Measurements from ENCODE around the gene HDAC5.

HDAC5 gene

GRCh38 chr17:44109312-44109630 lies 14.2 kb downstream of the HDAC5 start:
- Histone ChIP-seq H3K27me3 (ENCODE audit: insufficient read depth, low read depth, severe bottlenecking) (no peaks in the 10 kb centered on the region), H3K4me3 (ENCODE audit: low read depth, low read length) (no peak overlapping the region), H3K27ac (peak overlapping the region; percentile 79), H3K9me3 (ENCODE audit: severe bottlenecking) (no peaks in the 10 kb centered on the region), H3K36me3 (peaks cover 63% of the 10 kb centered on the region)
- TF ChIP-seq, protein P1, sequence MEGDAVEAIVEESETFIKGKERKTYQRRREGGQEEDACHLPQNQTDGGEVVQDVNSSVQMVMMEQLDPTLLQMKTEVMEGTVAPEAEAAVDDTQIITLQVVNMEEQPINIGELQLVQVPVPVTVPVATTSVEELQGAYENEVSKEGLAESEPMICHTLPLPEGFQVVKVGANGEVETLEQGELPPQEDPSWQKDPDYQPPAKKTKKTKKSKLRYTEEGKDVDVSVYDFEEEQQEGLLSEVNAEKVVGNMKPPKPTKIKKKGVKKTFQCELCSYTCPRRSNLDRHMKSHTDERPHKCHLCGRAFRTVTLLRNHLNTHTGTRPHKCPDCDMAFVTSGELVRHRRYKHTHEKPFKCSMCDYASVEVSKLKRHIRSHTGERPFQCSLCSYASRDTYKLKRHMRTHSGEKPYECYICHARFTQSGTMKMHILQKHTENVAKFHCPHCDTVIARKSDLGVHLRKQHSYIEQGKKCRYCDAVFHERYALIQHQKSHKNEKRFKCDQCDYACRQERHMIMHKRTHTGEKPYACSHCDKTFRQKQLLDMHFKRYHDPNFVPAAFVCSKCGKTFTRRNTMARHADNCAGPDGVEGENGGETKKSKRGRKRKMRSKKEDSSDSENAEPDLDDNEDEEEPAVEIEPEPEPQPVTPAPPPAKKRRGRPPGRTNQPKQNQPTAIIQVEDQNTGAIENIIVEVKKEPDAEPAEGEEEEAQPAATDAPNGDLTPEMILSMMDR (IDR thresholded peaks at IDR 0.05; ENCODE audit: low read depth, low read length), result no peak
- DNase-seq, result no peak

DNA sequence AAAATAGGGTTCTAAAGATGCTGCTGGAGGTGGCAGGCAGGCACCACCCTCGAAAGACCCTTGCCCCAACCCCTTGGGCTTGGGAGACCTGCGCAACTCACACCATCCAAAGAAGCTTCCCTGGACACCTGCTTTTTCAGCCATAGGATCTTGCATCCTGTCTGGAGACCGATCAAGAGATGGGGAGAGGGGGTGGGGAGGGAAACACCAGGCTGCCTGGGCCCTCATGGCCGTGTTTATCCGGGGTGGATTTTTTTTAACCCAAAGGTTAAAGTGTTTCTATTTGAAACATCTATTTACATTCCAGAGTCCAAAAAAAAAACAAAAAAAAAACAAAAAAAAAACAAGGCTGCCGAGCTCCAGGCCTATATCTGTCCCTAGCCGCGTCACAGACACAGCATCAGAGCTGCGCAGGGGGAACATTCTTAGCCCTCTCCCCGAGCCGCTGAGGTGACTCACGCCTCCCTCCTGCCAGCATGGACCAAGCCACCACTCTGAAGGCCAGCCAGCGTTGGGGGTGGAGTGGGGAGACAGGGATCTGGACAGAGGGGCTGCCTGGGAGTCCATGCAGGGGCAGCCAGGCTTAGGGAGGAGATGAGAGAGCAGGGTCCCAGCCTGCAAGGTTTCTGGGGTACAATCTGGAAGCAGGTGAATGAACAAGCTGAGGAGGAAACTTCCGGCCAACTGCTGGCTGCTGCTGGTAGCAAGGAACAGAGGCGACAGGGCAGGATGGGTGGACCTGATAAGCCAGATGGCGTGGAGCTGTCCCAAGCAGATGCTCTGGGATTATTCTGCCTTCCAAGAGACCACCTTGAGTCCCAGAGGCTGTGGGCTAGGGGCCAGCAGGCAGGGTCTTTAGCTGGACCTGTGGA lies 14.8 kb downstream of the HDAC5 start:
- TF ChIP-seq, protein P1 (IDR thresholded peaks at IDR 0.05; ENCODE audit: low read depth, low read length), result no peak
- peak overlapping the region; percentile 11 for H3K4me3 ChIP-seq (ENCODE audit: low read depth, low read length)
- peak overlapping the region; percentile 79 for H3K27ac ChIP-seq
- peak; percentile 86 for DNase-seq
- no peaks in the 10 kb centered on the region for H3K9me3 ChIP-seq (ENCODE audit: severe bottlenecking)
- H3K27me3 ChIP-seq (ENCODE audit: insufficient read depth, low read depth, severe bottlenecking), result no peaks in the 10 kb centered on the region
- peaks cover 63% of the 10 kb centered on the region for H3K36me3 ChIP-seq

GRCh38 chr17:44106801-44107200 lies 16.6 kb downstream of the HDAC5 start:
- peaks cover 2% of the 10 kb centered on the region for H3K9me3 ChIP-seq (ENCODE audit: severe bottlenecking)
- no peaks in the 10 kb centered on the region for H3K27me3 ChIP-seq (ENCODE audit: insufficient read depth, low read depth, severe bottlenecking)
- H3K27ac ChIP-seq, result no peak overlapping the region
- TF ChIP-seq, protein P1 (IDR thresholded peaks at IDR 0.05; ENCODE audit: low read depth, low read length), result no peak
- peaks cover 63% of the 10 kb centered on the region for H3K36me3 ChIP-seq
- H3K4me3 ChIP-seq (ENCODE audit: low read depth, low read length), result no peak overlapping the region
- DNase-seq, result no peak

GRCh38 chr17:44105941-44106340 lies 17.5 kb downstream of the HDAC5 start:
- Histone ChIP-seq H3K36me3 (peaks cover 64% of the 10 kb centered on the region), H3K27ac (peak overlapping the region; percentile 27), H3K9me3 (ENCODE audit: severe bottlenecking) (peaks cover 2% of the 10 kb centered on the region), H3K27me3 (ENCODE audit: insufficient read depth, low read depth, severe bottlenecking) (no peaks in the 10 kb centered on the region), H3K4me3 (ENCODE audit: low read depth, low read length) (no peak overlapping the region)
- TF ChIP-seq, protein P1 (IDR thresholded peaks at IDR 0.05; ENCODE audit: low read depth, low read length), result no peak
- no peak for DNase-seq

DNA sequence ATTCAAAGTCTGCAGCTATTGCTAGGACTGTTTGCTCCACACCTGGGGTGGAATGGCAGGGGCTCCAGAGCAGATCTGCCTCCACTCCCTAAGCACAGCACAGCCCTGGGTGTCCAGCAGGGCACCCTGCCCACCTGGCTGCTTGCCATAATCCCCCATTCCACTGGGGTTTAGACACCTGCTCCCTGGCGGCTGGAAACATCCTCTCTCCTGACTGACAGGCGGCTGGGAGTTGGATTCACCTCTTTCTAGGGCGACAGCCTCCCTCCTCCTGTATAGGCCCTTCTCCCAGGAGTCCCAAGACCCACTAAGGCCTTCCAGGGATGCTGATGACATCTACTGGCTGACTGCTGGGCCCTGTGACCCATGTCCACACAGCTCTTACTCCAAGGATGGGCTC lies 18.0 kb downstream of the HDAC5 start:
- no peaks in the 10 kb centered on the region for H3K27me3 ChIP-seq (ENCODE audit: insufficient read depth, low read depth, severe bottlenecking)
- DNase-seq, result peak; percentile 95
- TF ChIP-seq, protein P1 (IDR thresholded peaks at IDR 0.05; ENCODE audit: low read depth, low read length), result peak; percentile 70
- H3K27ac ChIP-seq, result peak overlapping the region; percentile 27
- H3K4me3 ChIP-seq (ENCODE audit: low read depth, low read length), result no peak overlapping the region
- peaks cover 62% of the 10 kb centered on the region for H3K36me3 ChIP-seq
- H3K9me3 ChIP-seq (ENCODE audit: severe bottlenecking), result peaks cover 2% of the 10 kb centered on the region

All from WERI-Rb-1 (cell line).